DND-41 (cell line): ENCODE data around the gene ST8SIA4.
A peak's percentile ranks its signal among the peaks of the same experiment; 100 is the strongest.

Source experiments
- ATAC-seq: fragments of 200-7000 bp; cut with Tn5 transposase; 3 replicates; pipeline ENCODE4 v1.9.1; 2021; ENCODE audit warnings: low read depth; ENCODE audit not compliant: insufficient read depth
- DNase-seq: peaks from one replicate; pipeline ENCODE4 v3.0.0-alpha.2; 2020
- H2AFZ ChIP-seq: 2 replicates; pipeline ENCODE4 v1.6.0; 2012; ENCODE audit warnings: low read depth, low read length
- H3K27ac ChIP-seq: 2 replicates; pipeline ENCODE4 v1.5.1; 2012; ENCODE audit warnings: low read length, inconsistent platforms
- H3K27me3 ChIP-seq: fragments of 200-600 bp; sonication (generic); 2 replicates; pipeline ENCODE4 v1.6.0; 2012; ENCODE audit warnings: low read length, mild to moderate bottlenecking, inconsistent platforms; ENCODE audit not compliant: insufficient read depth, poor library complexity
- H3K36me3 ChIP-seq: 2 replicates; pipeline ENCODE4 v1.5.1; 2012; ENCODE audit warnings: low read length, inconsistent platforms; ENCODE audit not compliant: insufficient read depth
- H3K4me1 ChIP-seq: 2 replicates; pipeline ENCODE4 v1.5.1; 2012; ENCODE audit warnings: mild to moderate bottlenecking, low read length; ENCODE audit not compliant: insufficient read depth
- H3K4me2 ChIP-seq: 2 replicates; pipeline ENCODE4 v1.6.0; 2012; ENCODE audit warnings: mild to moderate bottlenecking, moderate library complexity, low read length, inconsistent platforms; ENCODE audit not compliant: insufficient read depth
- H3K4me3 ChIP-seq, 2 experiments: fragments of 200-600 bp in 1 of 2; shearing (Covaris generic) in 1 of 2; 2 replicates each; pipeline ENCODE4 v1.5.1; 2012 to 2016; ENCODE audit warnings: inconsistent platforms in 2 of 2, low read length in 2 of 2, mild to moderate bottlenecking in 2 of 2, low read depth in 1 of 2, moderate library complexity in 1 of 2
- H3K79me2 ChIP-seq: 2 replicates; pipeline ENCODE4 v1.6.0; 2012; ENCODE audit warnings: low read length, inconsistent platforms; ENCODE audit not compliant: insufficient read depth
- H3K9ac ChIP-seq: 2 replicates; pipeline ENCODE4 v1.6.0; 2012; ENCODE audit warnings: low read depth, mild to moderate bottlenecking, inconsistent platforms, low read length, moderate library complexity
- H3K9me3 ChIP-seq: 2 replicates; pipeline ENCODE4 v1.5.1; 2012; ENCODE audit warnings: low read length, moderate library complexity, mild to moderate bottlenecking, inconsistent platforms; ENCODE audit not compliant: insufficient read depth, severe bottlenecking
- H4K20me1 ChIP-seq: 2 replicates; pipeline ENCODE4 v1.6.0; 2012; ENCODE audit warnings: low read length; ENCODE audit not compliant: insufficient read depth
- CTCF ChIP-seq: IDR thresholded peaks from 2 replicates; pipeline ENCODE4 v1.5.1; 2012; ENCODE audit warnings: borderline replicate concordance, low read length, moderate library complexity, mild to moderate bottlenecking; ENCODE audit not compliant: poor library complexity, severe bottlenecking; ENCODE audit errors: extremely low read depth
- EZH2 ChIP-seq: IDR thresholded peaks from 3 replicates; pipeline ENCODE4 v1.6.1; 2012; ENCODE audit warnings: borderline replicate concordance, low read depth, mild to moderate bottlenecking, moderate library complexity, low read length, inconsistent platforms; ENCODE audit not compliant: severe bottlenecking

ST8SIA4 gene

GRCh38 chr5:100842080-100842479 is 61.0 kb downstream of the ST8SIA4 start:
- Histone ChIP-seq H3K36me3 (peaks cover 33% of the 10 kb centered on the region), H2AFZ (no peak overlapping the region), H3K4me3 (no peak overlapping the region), H3K9ac (no peak overlapping the region), H3K27me3 (no peaks in the 10 kb centered on the region), H3K79me2 (peaks cover 81% of the 10 kb centered on the region), H3K4me2 (no peak overlapping the region), H4K20me1 (no peaks in the 10 kb centered on the region), H3K9me3 (no peaks in the 10 kb centered on the region), H3K4me1 (peaks cover 4% of the 10 kb centered on the region; the same call in 1 of the 2 replicates), H3K27ac (no peak overlapping the region)
- no peak for DNase-seq
- no peak for TF ChIP-seq EZH2
- TF ChIP-seq CTCF: no peak
- ATAC-seq: no peak

GRCh38 chr5:100841358-100842076 is 61.6 kb downstream of the ST8SIA4 start:
- H3K4me2 ChIP-seq: no peak overlapping the region

GRCh38 chr5:100840789-100841188 is 62.3 kb downstream of the ST8SIA4 start:
- peaks cover 4% of the 10 kb centered on the region; the same call in 1 of the 2 replicates for H3K4me1 ChIP-seq
- H2AFZ ChIP-seq: no peak overlapping the region
- peaks cover 78% of the 10 kb centered on the region for H3K79me2 ChIP-seq
- H3K27ac ChIP-seq: no peak overlapping the region
- peaks cover 32% of the 10 kb centered on the region for H3K36me3 ChIP-seq
- TF ChIP-seq CTCF (no peak), EZH2 (no peak)
- H3K4me3 ChIP-seq: no peak overlapping the region
- H3K4me2 ChIP-seq: no peak overlapping the region
- H4K20me1 ChIP-seq: no peaks in the 10 kb centered on the region
- H3K9me3 ChIP-seq: no peaks in the 10 kb centered on the region
- DNase-seq (no peak), ATAC-seq (no peak)
- H3K27me3 ChIP-seq: no peaks in the 10 kb centered on the region
- H3K9ac ChIP-seq: no peak overlapping the region

More at GRCh38 chr5:100841358-100842076, 61.6 kb downstream of the ST8SIA4 start:
- H3K9me3 ChIP-seq: no peaks in the 10 kb centered on the region
- peaks cover 35% of the 10 kb centered on the region for H3K36me3 ChIP-seq
- H2AFZ ChIP-seq: no peak overlapping the region
- DNase-seq: no peak
- TF ChIP-seq CTCF (no peak), EZH2 (no peak)
- no peaks in the 10 kb centered on the region for H4K20me1 ChIP-seq
- no peaks in the 10 kb centered on the region for H3K27me3 ChIP-seq
- peaks cover 4% of the 10 kb centered on the region; the same call in 1 of the 2 replicates for H3K4me1 ChIP-seq
- ATAC-seq: 0 out of 3 replicates have a peak, but pooled peaks have one; percentile 43
- peak overlapping the region; percentile 0; the same call in 1 of the 2 replicates for H3K27ac ChIP-seq
- H3K9ac ChIP-seq: no peak overlapping the region
- peaks cover 79% of the 10 kb centered on the region for H3K79me2 ChIP-seq
- H3K4me3 ChIP-seq: no peak overlapping the region

GRCh38 chr5:100840370-100840769 is 62.7 kb downstream of the ST8SIA4 start:
- Histone ChIP-seq H4K20me1 (no peaks in the 10 kb centered on the region), H3K27me3 (no peaks in the 10 kb centered on the region), H3K4me2 (no peak overlapping the region), H2AFZ (no peak overlapping the region), H3K36me3 (peaks cover 34% of the 10 kb centered on the region), H3K9ac (no peak overlapping the region), H3K27ac (no peak overlapping the region; the same call in 1 of the 2 replicates), H3K4me1 (peaks cover 4% of the 10 kb centered on the region; the same call in 1 of the 2 replicates), H3K9me3 (no peaks in the 10 kb centered on the region), H3K4me3 (no peak overlapping the region), H3K79me2 (peaks cover 81% of the 10 kb centered on the region)
- TF ChIP-seq CTCF: no peak
- DNase-seq (no peak), ATAC-seq (no peak)
